Measurements from ENCODE around the gene CUZD1.

- no peak for TF ChIP-seq JUNB (IDR thresholded peaks at IDR 0.05; ENCODE audit: unreplicated experiment)
- TF ChIP-seq CTCF (conservative IDR thresholded peaks at IDR 0.05; ENCODE audit: low read depth in 2 of 2): 0 out of 4 replicates have a peak, but pooled peaks of 1 of the 2 experiments have one; percentile 11
- TF ChIP-seq EZH2phosphoT487 (IDR thresholded peaks at IDR 0.05; ENCODE audit: unreplicated experiment): no peak
- TF ChIP-seq POLR2AphosphoS5 (IDR thresholded peaks at IDR 0.05; ENCODE audit: low read depth): peak; percentile 86
- TF ChIP-seq ZNF462 (CRISPR knock-in tag; IDR thresholded peaks at IDR 0.05): no peak
- no peak for TF ChIP-seq EZH2 (IDR thresholded peaks at IDR 0.05; ENCODE audit: low read depth, unreplicated experiment)
- peak; percentile 13 for TF ChIP-seq REST (IDR thresholded peaks at IDR 0.05; ENCODE audit: unreplicated experiment)
- no peak for TF ChIP-seq ETS1 (IDR thresholded peaks at IDR 0.05)
- TF ChIP-seq STAT1 (IDR thresholded peaks at IDR 0.05; ENCODE audit: unreplicated experiment): no peak
- TF ChIP-seq ZNF114 (CRISPR knock-in tag; IDR thresholded peaks at IDR 0.05): 0 out of 2 replicates have a peak, but pooled peaks have one; percentile 12
- no peak for TF ChIP-seq ZNF331 (CRISPR knock-in tag; IDR thresholded peaks at IDR 0.05; ENCODE audit: low read depth)
- no peak for TF ChIP-seq NANOG (IDR thresholded peaks at IDR 0.05; ENCODE audit: borderline replicate concordance)
These were observed 33.9 kb upstream of the CUZD1 start, which contains the start of gene FAM24B for GRCh38 chr10:122879339-122880273.
